Measurements from ENCODE around the gene HHLA2.

GRCh38 chr3:108293858-108294257 lies 2.5 kb upstream of the HHLA2 start:
- TF ChIP-seq, protein P1, sequence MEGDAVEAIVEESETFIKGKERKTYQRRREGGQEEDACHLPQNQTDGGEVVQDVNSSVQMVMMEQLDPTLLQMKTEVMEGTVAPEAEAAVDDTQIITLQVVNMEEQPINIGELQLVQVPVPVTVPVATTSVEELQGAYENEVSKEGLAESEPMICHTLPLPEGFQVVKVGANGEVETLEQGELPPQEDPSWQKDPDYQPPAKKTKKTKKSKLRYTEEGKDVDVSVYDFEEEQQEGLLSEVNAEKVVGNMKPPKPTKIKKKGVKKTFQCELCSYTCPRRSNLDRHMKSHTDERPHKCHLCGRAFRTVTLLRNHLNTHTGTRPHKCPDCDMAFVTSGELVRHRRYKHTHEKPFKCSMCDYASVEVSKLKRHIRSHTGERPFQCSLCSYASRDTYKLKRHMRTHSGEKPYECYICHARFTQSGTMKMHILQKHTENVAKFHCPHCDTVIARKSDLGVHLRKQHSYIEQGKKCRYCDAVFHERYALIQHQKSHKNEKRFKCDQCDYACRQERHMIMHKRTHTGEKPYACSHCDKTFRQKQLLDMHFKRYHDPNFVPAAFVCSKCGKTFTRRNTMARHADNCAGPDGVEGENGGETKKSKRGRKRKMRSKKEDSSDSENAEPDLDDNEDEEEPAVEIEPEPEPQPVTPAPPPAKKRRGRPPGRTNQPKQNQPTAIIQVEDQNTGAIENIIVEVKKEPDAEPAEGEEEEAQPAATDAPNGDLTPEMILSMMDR (IDR thresholded peaks at IDR 0.05): no peak
- TF ChIP-seq POLR2A (IDR thresholded peaks at IDR 0.05): no peak

Measured in heart left ventricle (tissue), 13 donors.